Astrocyte of the cerebellum (primary cell): Measurements from ENCODE around the gene DDX59.

Experiments used
- DNase-seq: peaks from one replicate; pipeline ENCODE4 v3.0.0-alpha.2; 2011; ENCODE audit warnings: low read depth
- H3K4me3 ChIP-seq: 2 replicates; pipeline ENCODE4 v1.5.1; 2011; ENCODE audit warnings: mild to moderate bottlenecking, low read depth, low read length, moderate library complexity
- in situ Hi-C: cut with HindIII; loops from 2 replicates; pipeline ENCODE4 v1.10.0; 2017; ENCODE audit warnings: low sequenced_read_pairs
- TF ChIP-seq, protein P1 (sequence below): IDR thresholded peaks from 2 replicates; pipeline ENCODE4 v1.5.1; 2012; ENCODE audit warnings: low read length, low read depth, moderate library complexity, mild to moderate bottlenecking; ENCODE audit errors: missing control alignments

Gene DDX59

GRCh38 chr1:200674838-200675587, 5.3 kb upstream of the DDX59 start:
- in situ Hi-C loops, result loop anchor here (5.0 kb wide), 1 partner anchor 42 kb away; no protein-coding TSS in a partner anchor
- DNase-seq, result no peak
- TF ChIP-seq, protein P1, sequence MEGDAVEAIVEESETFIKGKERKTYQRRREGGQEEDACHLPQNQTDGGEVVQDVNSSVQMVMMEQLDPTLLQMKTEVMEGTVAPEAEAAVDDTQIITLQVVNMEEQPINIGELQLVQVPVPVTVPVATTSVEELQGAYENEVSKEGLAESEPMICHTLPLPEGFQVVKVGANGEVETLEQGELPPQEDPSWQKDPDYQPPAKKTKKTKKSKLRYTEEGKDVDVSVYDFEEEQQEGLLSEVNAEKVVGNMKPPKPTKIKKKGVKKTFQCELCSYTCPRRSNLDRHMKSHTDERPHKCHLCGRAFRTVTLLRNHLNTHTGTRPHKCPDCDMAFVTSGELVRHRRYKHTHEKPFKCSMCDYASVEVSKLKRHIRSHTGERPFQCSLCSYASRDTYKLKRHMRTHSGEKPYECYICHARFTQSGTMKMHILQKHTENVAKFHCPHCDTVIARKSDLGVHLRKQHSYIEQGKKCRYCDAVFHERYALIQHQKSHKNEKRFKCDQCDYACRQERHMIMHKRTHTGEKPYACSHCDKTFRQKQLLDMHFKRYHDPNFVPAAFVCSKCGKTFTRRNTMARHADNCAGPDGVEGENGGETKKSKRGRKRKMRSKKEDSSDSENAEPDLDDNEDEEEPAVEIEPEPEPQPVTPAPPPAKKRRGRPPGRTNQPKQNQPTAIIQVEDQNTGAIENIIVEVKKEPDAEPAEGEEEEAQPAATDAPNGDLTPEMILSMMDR, result no peak
- no peak overlapping the region for H3K4me3 ChIP-seq

- H3K4me3 ChIP-seq, result no peak overlapping the region
- in situ Hi-C loops, result no loop called here
- TF ChIP-seq, protein P1, result no peak
- DNase-seq, result no peak
Measured at GRCh38 chr1:200673952-200674823, 4.5 kb upstream of the DDX59 start.

- TF ChIP-seq, protein P1, result no peak
- H3K4me3 ChIP-seq, result no peak overlapping the region
- no peak for DNase-seq
- in situ Hi-C loops, result no loop called here
Measured at GRCh38 chr1:200671235-200671786, 1.6 kb upstream of the DDX59 start.

DNA sequence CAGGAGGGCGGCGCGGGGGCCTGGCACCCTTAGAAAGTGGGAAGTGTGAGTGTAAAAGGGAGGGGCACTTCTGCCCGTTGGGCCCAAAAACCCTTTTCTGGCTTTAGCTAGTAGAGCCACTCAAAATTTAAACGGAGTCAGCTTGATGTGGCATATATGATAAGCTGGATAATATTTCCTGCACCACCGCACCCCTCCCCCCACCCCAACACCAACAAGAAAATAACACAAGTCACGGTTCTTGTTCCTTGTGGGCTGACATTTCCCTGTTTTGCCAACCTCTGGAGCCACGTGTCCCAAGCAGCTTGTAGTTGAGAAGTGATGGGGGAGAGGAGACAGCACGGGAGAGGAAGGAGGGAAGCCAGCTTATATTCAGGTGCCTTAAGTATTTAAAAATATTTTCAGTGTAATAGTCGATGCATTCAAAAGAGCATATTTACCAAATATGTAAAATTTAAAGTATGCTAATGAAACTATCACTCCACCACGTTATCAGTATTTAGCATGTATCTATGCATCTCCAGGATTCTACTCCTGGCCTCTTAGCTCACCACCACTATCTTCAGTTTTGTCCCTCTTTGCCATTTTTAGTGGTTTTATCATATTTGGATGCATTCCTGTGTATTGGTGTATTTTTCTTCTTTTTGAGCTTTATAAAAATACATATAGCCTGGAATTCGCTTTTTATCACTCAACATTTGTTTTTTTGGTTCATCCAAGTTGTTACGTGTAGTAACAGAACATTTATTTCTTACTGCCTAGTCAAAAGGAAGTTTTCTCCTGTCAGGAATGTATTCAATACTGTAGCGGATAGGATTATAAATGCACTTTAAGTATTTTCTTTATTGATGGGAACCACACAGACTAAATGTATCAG, 773 bp upstream of the DDX59 start:
- in situ Hi-C loops, result no loop called here
- peak; percentile 27 for DNase-seq
- TF ChIP-seq, protein P1, result no peak
- peak overlapping the region; percentile 83 for H3K4me3 ChIP-seq

DNA sequence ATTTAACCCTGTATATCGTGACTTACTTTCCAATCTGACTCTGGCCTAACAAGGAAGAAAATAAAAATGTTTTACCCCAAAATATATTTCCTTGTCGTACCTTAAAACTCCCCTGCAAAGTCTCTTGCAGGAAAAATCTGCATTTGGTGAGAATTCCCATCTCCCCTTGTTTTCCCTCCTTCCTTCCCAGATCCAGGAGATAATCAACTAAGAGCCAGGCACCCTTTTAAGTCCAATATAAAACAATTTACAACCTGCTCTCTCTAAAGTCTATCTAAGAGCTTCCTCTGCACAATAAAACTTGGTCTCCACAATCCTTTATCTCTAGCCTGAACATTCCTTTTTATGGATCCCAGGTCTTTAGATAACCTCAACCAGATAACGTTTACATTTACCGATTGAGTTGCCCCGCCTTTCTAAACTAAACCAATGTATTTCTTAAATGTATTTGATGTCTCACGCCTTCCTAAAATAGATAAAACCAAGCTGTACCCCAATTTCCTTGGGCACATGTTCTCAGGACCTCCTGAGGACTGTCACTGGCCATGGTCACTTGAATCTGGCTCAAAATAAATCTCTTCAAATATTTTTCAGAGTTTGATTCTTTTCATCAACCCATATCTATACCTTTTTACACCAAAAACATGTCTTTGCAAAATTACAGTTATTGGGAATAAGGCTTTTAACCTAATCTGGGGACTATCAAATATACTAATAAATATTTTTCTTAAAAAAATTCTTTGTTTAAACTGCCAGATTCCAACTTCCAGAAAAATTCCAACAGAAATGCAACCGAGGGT, 993 bp downstream of the DDX59 start:
- in situ Hi-C loops, result loop anchor here (10.0 kb wide), 1 partner anchor 54 kb away; no protein-coding TSS in a partner anchor
- TF ChIP-seq, protein P1, result no peak
- DNase-seq, result no peak
- peak overlapping the region; percentile 83 for H3K4me3 ChIP-seq
